Keratinocyte (primary cell): Measurements from ENCODE around the gene VSIR. TPM values are rescaled to one million over a fixed set of nuclear protein-coding genes. Genes with fewer than 3 reads are reported as not detected.

ENCODE experiments used
- DNase-seq: peaks from one replicate; pipeline ENCODE4 v3.0.0-alpha.2; 2011; ENCODE audit warnings: low read depth, missing footprints, low spot score
- FAIRE-seq: peaks from 2 replicates; lab custom pipeline; 2011; peaks lifted over from hg19 to GRCh38; lab: Jason Lieb, UNC
- H2AFZ ChIP-seq: 2 replicates; pipeline ENCODE4 v1.6.0; 2012; ENCODE audit warnings: low read length, control low read depth, inconsistent platforms; ENCODE audit not compliant: control insufficient read depth
- H3K27ac ChIP-seq: 2 replicates; pipeline ENCODE4 v1.5.1; 2011; ENCODE audit warnings: low read length; ENCODE audit not compliant: control insufficient read depth, insufficient read depth
- H3K27me3 ChIP-seq: 3 replicates; pipeline ENCODE4 v1.6.0; 2011; ENCODE audit warnings: low read length; ENCODE audit not compliant: control insufficient read depth, insufficient read depth; ENCODE audit errors: extremely low read depth
- H3K36me3 ChIP-seq, 2 experiments: 2 replicates in 1 of 2; 3 replicates in 1 of 2; pipeline ENCODE4 v1.5.1; 2011; ENCODE audit warnings: low read length in 2 of 2, mild to moderate bottlenecking in 1 of 2; ENCODE audit not compliant: control insufficient read depth in 2 of 2, insufficient read depth in 2 of 2; ENCODE audit errors: extremely low read depth in 1 of 2
- H3K4me1 ChIP-seq: 3 replicates; pipeline ENCODE4 v1.5.1; 2011; ENCODE audit warnings: low read length; ENCODE audit not compliant: control insufficient read depth, insufficient read depth; ENCODE audit errors: extremely low read depth
- H3K4me2 ChIP-seq: 3 replicates; pipeline ENCODE4 v1.6.0; 2011; ENCODE audit warnings: low read depth, low read length; ENCODE audit not compliant: control insufficient read depth, insufficient read depth; ENCODE audit errors: extremely low read depth
- H3K4me3 ChIP-seq, 3 experiments: fragments of 200-600 bp in 1 of 3; sonication (generic) in 1 of 3; 2 replicates in 2 of 3; 3 replicates in 1 of 3; pipeline ENCODE4 v1.5.1; 2011 to 2016; ENCODE audit warnings: low read length in 3 of 3, mild to moderate bottlenecking in 3 of 3, control low read depth in 2 of 3, inconsistent platforms in 1 of 3, low read depth in 1 of 3, mixed read lengths in 1 of 3, mixed run types in 1 of 3, moderate library complexity in 1 of 3; ENCODE audit not compliant: control insufficient read depth in 2 of 3, insufficient read depth in 2 of 3; ENCODE audit errors: extremely low read depth in 1 of 3
- H3K79me2 ChIP-seq: 2 replicates; pipeline ENCODE4 v1.6.0; 2012; ENCODE audit warnings: low read length; ENCODE audit not compliant: control insufficient read depth, insufficient read depth
- H3K9ac ChIP-seq: 3 replicates; pipeline ENCODE4 v1.6.0; 2011; ENCODE audit warnings: low read length; ENCODE audit not compliant: control insufficient read depth, insufficient read depth; ENCODE audit errors: extremely low read depth
- H3K9me1 ChIP-seq: 3 replicates; pipeline ENCODE4 v1.6.0; 2011; ENCODE audit warnings: low read length; ENCODE audit not compliant: control insufficient read depth, insufficient read depth; ENCODE audit errors: extremely low read depth
- H3K9me3 ChIP-seq: 2 replicates; pipeline ENCODE4 v1.5.1; 2012; ENCODE audit warnings: low read depth, low read length; ENCODE audit not compliant: control insufficient read depth
- H4K20me1 ChIP-seq: 3 replicates; pipeline ENCODE4 v1.6.0; 2011; ENCODE audit warnings: low read length; ENCODE audit not compliant: control insufficient read depth, insufficient read depth; ENCODE audit errors: extremely low read depth
- EZH2 ChIP-seq: IDR thresholded peaks from one replicate; pipeline ENCODE4 v1.6.1; 2012; ENCODE audit warnings: inconsistent platforms, mild to moderate bottlenecking, low read length, moderate library complexity
- dilution Hi-C: fragments of 300-500 bp; cut with MboI; formaldehyde crosslinking; loops from one replicate; pipeline ENCODE4 v1.7.0; 2020; ENCODE audit warnings: low sequenced_read_pairs; ENCODE audit not compliant: extremely low pct_ligation_motif_present
- polyA plus RNA-seq, 5 experiments: library from polyadenylated mRNA; depleted of rRNA in 3 of 5; stranded (reverse) in 3 of 5; stranded (forward) in 1 of 5; unstranded in 1 of 5; fragments of >200 nt; gene quantifications; 1 replicate in 1 of 5; 2 replicates in 3 of 5; 3 replicates in 1 of 5; pipeline versions ENCODE4 v1.2.1 to v1.2.3, GENCODE V29; 2011 to 2012; ENCODE audit warnings: missing spikeins in 2 of 5, low read depth in 1 of 5, low replicate concordance in 1 of 5
- TF ChIP-seq, protein P1 (sequence below), 3 experiments: IDR thresholded peaks in 1 of 3; conservative IDR thresholded peaks in 1 of 3; optimal IDR thresholded peaks in 1 of 3; 2 replicates in 2 of 3; 3 replicates in 1 of 3; pipeline versions ENCODE3 to v1.5.1; 2011; ENCODE audit warnings: low read length in 3 of 3, mild to moderate bottlenecking in 3 of 3, moderate library complexity in 2 of 3, control low read depth in 1 of 3, inconsistent platforms in 1 of 3; ENCODE audit not compliant: insufficient read depth in 2 of 3; ENCODE audit errors: extremely low read depth in 1 of 3

VSIR gene
- polyA plus RNA-seq, 1 donor (not counting 4 experiments of a cell fraction or from before 2014, with no cell fraction given): 8.1 TPM

DNA sequence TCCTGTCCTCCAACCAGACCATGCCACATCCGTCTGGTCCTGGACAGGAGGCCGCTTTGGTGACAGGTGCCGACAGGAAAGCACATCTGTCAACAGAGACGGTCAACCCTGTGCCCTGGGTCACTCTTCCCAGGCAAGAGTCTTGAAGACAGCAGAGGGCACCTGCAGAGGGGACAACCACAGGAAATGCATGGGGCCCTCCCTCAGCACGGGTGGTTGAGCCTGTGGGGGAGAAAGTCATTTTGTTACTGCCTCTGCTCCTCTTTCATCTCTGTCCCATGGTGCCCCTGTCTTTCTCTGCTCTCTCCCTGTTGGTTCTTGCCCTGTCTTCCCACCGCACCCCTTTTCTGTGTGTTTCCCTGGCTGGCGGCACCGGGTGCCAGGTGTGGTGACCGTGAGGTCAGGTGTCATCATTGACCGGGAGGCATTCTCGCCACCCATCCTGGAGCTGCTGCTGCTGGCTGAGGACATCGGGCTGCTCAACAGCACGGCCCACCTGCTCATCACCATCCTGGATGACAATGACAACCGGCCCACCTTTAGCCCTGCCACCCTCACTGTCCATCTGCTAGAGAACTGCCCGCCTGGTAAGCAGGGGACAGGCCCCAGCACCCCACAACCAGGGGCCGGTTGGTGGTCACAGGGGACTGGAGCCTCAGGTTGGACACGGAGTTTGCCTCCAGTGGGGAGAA is 17.6 kb upstream of the VSIR start:
- Histone ChIP-seq H2AFZ (no peak overlapping the region), H3K36me3 (no peaks in the 10 kb centered on the region), H4K20me1 (no peaks in the 10 kb centered on the region), H3K79me2 (no peaks in the 10 kb centered on the region), H3K9me3 (no peaks in the 10 kb centered on the region), H3K9me1 (no peaks in the 10 kb centered on the region), H3K9ac (no peak overlapping the region), H3K4me1 (no peaks in the 10 kb centered on the region), H3K4me3 (no peak overlapping the region), H3K27ac (no peak overlapping the region), H3K4me2 (no peak overlapping the region), H3K27me3 (no peaks in the 10 kb centered on the region)
- DNase-seq (no peak), FAIRE-seq (no peak)
- TF ChIP-seq, protein P1, sequence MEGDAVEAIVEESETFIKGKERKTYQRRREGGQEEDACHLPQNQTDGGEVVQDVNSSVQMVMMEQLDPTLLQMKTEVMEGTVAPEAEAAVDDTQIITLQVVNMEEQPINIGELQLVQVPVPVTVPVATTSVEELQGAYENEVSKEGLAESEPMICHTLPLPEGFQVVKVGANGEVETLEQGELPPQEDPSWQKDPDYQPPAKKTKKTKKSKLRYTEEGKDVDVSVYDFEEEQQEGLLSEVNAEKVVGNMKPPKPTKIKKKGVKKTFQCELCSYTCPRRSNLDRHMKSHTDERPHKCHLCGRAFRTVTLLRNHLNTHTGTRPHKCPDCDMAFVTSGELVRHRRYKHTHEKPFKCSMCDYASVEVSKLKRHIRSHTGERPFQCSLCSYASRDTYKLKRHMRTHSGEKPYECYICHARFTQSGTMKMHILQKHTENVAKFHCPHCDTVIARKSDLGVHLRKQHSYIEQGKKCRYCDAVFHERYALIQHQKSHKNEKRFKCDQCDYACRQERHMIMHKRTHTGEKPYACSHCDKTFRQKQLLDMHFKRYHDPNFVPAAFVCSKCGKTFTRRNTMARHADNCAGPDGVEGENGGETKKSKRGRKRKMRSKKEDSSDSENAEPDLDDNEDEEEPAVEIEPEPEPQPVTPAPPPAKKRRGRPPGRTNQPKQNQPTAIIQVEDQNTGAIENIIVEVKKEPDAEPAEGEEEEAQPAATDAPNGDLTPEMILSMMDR (optimal IDR thresholded peaks at IDR 0.05 in 1 of 3, IDR thresholded peaks at IDR 0.05 in 1 of 3, conservative IDR thresholded peaks at IDR 0.05 in 1 of 3; ENCODE audit: extremely low read depth in 1 of 3, insufficient read depth in 2 of 3, low read length in 3 of 3): no peak
- TF ChIP-seq EZH2: no peak
- dilution Hi-C loops: no loop called here

DNA sequence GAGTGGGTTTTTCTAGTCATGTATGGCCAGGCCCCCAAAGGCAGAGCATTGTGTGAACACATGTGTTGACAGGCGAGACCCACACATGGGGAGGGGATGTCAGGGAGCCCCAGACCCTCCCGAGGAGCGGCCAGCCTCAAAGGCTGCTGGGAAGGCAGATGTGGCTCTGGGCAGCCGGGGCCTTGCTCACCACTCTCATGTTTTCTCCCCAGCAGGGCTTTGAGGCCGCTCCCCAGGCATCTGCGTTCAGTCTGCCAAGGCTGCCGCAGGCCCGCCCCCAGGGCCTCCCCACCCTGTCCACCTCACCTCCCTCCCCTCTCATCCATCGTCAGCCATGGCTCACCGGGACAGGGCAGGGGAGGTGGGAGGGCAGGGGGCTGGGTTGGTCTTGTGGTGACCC is 16.6 kb upstream of the VSIR start:
- TF ChIP-seq, protein P1 (optimal IDR thresholded peaks at IDR 0.05 in 1 of 3, IDR thresholded peaks at IDR 0.05 in 1 of 3, conservative IDR thresholded peaks at IDR 0.05 in 1 of 3; ENCODE audit: extremely low read depth in 1 of 3, insufficient read depth in 2 of 3, low read length in 3 of 3): no peak
- TF ChIP-seq EZH2: no peak
- dilution Hi-C loops: no loop called here
- no peaks in the 10 kb centered on the region for H3K36me3 ChIP-seq
- H3K27me3 ChIP-seq: peaks cover 6% of the 10 kb centered on the region
- no peak overlapping the region for H3K4me3 ChIP-seq
- H3K79me2 ChIP-seq: no peaks in the 10 kb centered on the region
- H3K4me1 ChIP-seq: no peaks in the 10 kb centered on the region
- FAIRE-seq (no peak), DNase-seq (no peak)
- no peak overlapping the region for H3K9ac ChIP-seq
- no peak overlapping the region for H3K27ac ChIP-seq
- no peaks in the 10 kb centered on the region for H4K20me1 ChIP-seq
- no peak overlapping the region for H3K4me2 ChIP-seq
- H3K9me1 ChIP-seq: no peaks in the 10 kb centered on the region
- no peak overlapping the region for H2AFZ ChIP-seq
- H3K9me3 ChIP-seq: no peaks in the 10 kb centered on the region
